GM19397 (cell line): ENCODE results near the gene NOP58.
"Not testable (repeated sequence)": the region's sequence is repeated elsewhere in the genome, so short reads cannot be mapped to it uniquely, and the experiment has no call there.

Experiments used
- ATAC-seq: cut with Tn5 transposase; IDR thresholded peaks from one replicate; pipeline ENCODE4 v1.9.1; 2021; ENCODE audit warnings: mild to moderate bottlenecking, moderate library complexity; ENCODE audit not compliant: unreplicated experiment

Gene NOP58

GRCh38 chr2:202265467-202266277 lies at the start of gene NOP58:
Gene NOP58, plus strand, starts transcription at chr2:202265763. Its CDS starts 179 bp downstream, at chr2:202265942.
- peak; percentile 86 for ATAC-seq

GRCh38 chr2:202221873-202222272 lies 43.7 kb upstream of the NOP58 start:
- no peak for ATAC-seq

GRCh38 chr2:202237787-202238233 lies 27.8 kb upstream of the NOP58 start:
- ATAC-seq = peak; percentile 41

DNA sequence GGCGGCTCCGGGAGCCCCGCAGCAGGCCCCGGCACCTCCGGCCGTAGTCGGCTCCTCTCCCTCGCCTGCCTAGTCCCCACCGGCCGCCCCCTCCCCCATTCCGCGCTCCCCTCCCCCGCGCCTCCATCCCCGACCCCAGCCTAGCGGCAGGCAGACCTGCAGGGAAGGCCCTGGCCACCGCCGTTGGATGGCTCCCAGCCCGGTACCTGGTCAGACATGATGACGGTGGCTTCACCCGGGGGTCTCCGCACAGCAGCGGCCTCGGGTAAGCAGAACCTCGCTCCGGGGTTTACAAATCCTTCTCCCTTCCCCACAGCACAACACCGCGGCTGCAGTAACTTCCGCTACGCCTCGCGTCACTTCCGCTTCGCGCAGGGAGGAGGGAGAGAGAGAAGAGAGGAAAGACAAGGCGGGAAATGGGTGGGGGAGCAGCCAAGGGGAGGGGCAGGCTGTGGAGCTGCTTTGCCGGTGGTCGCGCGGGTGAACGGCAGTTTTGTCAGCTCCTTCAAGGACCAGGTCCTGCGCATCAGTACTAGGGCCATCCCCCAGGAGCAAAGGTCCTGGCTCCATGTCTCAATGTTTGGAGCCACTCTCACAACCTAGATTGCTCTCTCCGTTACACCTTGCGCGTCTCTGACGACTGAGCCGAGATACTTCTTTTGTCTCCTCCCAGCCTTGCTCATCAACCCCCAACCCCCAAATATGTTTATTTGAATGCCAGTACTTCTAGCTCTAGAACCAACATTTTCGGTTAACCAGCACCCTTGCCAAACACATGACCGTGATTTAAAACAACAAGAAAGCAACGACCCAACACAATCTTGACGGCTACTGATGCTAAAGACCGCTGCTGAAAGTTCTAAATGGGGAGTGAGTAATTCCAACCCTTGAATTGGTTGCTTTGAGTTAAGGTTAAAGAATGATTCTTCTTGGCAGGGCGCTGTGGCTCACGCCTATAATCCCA lies 27.0 kb upstream of the NOP58 start, which contains the start of gene SUMO1:
SUMO1 (minus strand) TSS at position 364 of the 964 bp plus-strand sequence; CDS start at position 218, 146 bp downstream.
- ATAC-seq = peak; percentile 97

- not testable (repeated sequence) for ATAC-seq
These were observed 17.9 kb upstream of the NOP58 start for GRCh38 chr2:202247710-202248109.

- ATAC-seq = no peak
These were observed 15.9 kb upstream of the NOP58 start for GRCh38 chr2:202249521-202250253.

- no peak for ATAC-seq
These were observed 14.1 kb upstream of the NOP58 start for GRCh38 chr2:202251494-202251893.

GRCh38 chr2:202261531-202261930 lies 4.0 kb upstream of the NOP58 start:
- no peak for ATAC-seq

DNA sequence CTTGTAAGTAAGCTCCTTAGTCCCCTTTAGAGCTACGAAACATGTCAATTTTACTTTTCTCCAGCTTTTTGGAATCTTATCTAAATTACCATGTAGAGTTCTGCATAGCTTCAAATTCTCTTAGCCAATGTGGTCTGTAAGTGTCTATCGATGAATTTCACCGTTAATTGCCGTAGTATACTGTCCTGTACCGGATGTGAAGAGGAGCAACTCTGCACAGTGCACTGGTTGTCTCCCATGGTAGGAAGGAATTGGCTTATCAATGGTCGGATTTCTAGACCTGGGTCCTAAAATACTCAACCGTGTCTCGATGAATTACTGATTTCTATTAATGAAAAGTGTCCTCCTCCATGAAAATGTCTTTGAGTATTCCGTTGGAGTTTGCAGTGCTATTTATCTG lies 1.9 kb downstream of the NOP58 start:
- ATAC-seq = no peak

- ATAC-seq = no peak
These were observed 4.0 kb downstream of the NOP58 start for GRCh38 chr2:202269585-202269984.

GRCh38 chr2:202270487-202270886 lies 4.9 kb downstream of the NOP58 start:
- ATAC-seq = no peak

DNA sequence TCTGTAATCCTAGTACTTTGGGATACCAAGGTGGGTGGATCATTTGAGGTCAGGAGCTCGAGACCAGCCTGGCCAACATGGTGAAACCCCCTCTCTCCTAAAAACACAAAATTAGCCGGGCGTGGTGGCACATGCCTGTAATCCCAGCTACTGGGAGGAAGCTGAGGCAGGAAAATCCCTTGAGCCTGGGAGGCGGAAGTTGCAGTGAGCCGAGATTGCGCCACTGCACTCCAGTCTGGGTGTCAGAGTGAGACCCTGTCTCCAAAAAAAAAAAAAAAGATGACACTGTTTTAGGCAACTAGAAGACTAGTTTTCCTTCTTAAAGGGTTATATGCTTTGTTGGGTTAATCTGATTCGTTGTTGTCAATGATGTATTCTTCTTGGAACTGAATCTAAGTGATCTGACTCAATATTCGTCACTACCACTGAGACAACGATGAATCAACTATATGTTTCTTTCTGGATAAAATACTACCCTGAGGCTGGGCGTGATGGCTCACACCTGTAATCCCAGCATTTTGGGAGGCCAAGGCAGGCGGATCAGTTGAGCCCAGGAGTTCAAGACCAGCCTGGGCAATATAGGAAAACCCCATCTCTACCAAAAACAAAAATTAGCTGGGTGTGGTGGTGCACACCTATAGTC lies 10.6 kb downstream of the NOP58 start:
- ATAC-seq = not testable (repeated sequence)

GRCh38 chr2:202278036-202278760 lies 12.6 kb downstream of the NOP58 start:
- no peak for ATAC-seq

DNA sequence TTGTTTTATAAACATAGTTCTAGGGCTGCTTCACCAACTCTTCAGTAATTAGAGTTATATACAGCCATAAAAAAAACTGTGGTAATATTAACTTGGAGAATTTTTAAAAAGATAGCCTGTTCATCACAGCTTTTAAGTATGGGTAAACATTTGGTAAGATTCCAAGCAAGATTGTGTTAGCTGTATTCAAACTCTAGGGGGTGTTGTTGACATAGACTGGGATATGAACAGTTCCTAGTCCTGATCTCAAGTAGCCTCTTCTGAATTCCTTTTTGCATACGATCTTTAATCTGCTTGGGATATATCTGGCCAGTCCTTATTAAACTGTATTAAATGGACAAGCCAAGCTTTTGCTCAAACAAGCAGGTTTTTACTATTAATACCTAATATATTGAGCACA lies 13.4 kb downstream of the NOP58 start:
- ATAC-seq = no peak

DNA sequence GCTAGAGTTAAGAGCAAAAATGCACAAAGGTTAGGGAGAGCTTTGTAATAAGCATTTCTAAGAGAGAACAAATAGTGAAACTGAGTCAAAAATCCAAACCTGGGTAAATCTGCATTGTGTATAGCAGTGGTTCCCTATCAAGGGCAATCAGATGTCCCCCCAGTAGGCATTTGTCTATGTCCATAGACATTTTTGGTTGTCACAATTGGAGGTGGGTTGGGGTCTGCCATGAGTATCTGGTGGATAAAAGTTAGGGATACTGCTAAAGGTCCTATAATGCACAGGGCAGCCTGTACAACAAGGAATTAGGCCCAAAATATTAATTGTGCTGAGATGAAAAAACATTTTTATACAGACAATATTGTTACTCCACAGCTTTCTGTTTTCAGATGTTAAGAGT lies 21.0 kb downstream of the NOP58 start:
- no peak for ATAC-seq

- ATAC-seq = no peak
These were observed 24.0 kb downstream of the NOP58 start for GRCh38 chr2:202289394-202290204.

GRCh38 chr2:202290316-202290715 lies 24.8 kb downstream of the NOP58 start:
- no peak for ATAC-seq

GRCh38 chr2:202290970-202291369 lies 25.4 kb downstream of the NOP58 start:
- no peak for ATAC-seq

GRCh38 chr2:202299712-202300111 lies 34.1 kb downstream of the NOP58 start:
- no peak for ATAC-seq
